ENCODE results near the gene MCUR1.
"Not testable (repeated sequence)": the region's sequence is repeated elsewhere in the genome, so short reads cannot be mapped to it uniquely, and the experiment has no call there.

Gene MCUR1

GRCh38 chr6:13831615-13832014 lies 17.3 kb upstream of the MCUR1 start:
- CTCF ChIA-PET, result no interaction called here
- DNase-seq (ENCODE audit: extremely low spot score), result no peak
- TF ChIP-seq CTBP1 (IDR thresholded peaks at IDR 0.05; ENCODE audit: borderline replicate concordance), result no peak
- no peak for TF ChIP-seq NFRKB (IDR thresholded peaks at IDR 0.05)
- no peak for TF ChIP-seq FOXA1 (IDR thresholded peaks at IDR 0.05)
- TF ChIP-seq ELF4 (IDR thresholded peaks at IDR 0.05), result no peak
- no peak for TF ChIP-seq BHLHE40 (IDR thresholded peaks at IDR 0.05; ENCODE audit: borderline replicate concordance)
- TF ChIP-seq SP1 (IDR thresholded peaks at IDR 0.05), result no peak
- no peak for TF ChIP-seq ARNT (IDR thresholded peaks at IDR 0.05)
- TF ChIP-seq FOXM1 (IDR thresholded peaks at IDR 0.05; ENCODE audit: borderline replicate concordance), result no peak
- no peak for TF ChIP-seq TARDBP (IDR thresholded peaks at IDR 0.05)
- TF ChIP-seq PKNOX1 (IDR thresholded peaks at IDR 0.05), result no peak
- TF ChIP-seq LEF1 (IDR thresholded peaks at IDR 0.05; ENCODE audit: borderline replicate concordance), result no peak
- no peak for TF ChIP-seq SUZ12 (IDR thresholded peaks at IDR 0.05)
- TF ChIP-seq L3MBTL2 (conservative IDR thresholded peaks at IDR 0.05), result no peak
- TF ChIP-seq HDGF (IDR thresholded peaks at IDR 0.05; ENCODE audit: borderline replicate concordance), result no peak
- TF ChIP-seq ZNF384 (IDR thresholded peaks at IDR 0.05), result no peak
- no peak for TF ChIP-seq FOXK2 (IDR thresholded peaks at IDR 0.05)
- POLR2A ChIA-PET, result no interaction called here

DNA sequence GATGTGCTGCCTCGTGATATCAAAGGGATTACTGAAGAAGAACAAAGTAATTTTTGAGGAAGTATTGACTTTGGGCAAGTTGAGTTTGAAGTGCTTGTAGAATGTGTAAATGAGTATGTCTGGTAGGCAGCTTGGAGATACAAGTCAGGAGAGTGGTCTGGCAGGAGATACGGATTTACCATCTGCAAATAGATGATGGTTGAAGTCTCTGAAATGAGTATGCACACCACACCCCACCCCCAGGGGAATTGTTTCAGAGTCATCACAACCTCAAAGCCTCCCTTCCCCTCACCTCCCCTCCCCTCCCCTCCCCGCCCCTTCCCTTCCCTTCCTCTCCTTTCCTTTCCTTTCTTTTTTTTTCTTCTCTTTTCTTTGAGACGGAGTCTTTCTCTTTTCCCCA lies 16.4 kb upstream of the MCUR1 start:
- TF ChIP-seq ARNT (IDR thresholded peaks at IDR 0.05), result no peak
- TF ChIP-seq HDGF (IDR thresholded peaks at IDR 0.05; ENCODE audit: borderline replicate concordance), result no peak
- no peak for TF ChIP-seq ZNF384 (IDR thresholded peaks at IDR 0.05)
- no peak for TF ChIP-seq SP1 (IDR thresholded peaks at IDR 0.05)
- TF ChIP-seq FOXM1 (IDR thresholded peaks at IDR 0.05; ENCODE audit: borderline replicate concordance), result no peak
- TF ChIP-seq SUZ12 (IDR thresholded peaks at IDR 0.05), result no peak
- no peak for TF ChIP-seq FOXK2 (IDR thresholded peaks at IDR 0.05)
- TF ChIP-seq FOXA1 (IDR thresholded peaks at IDR 0.05), result no peak
- TF ChIP-seq LEF1 (IDR thresholded peaks at IDR 0.05; ENCODE audit: borderline replicate concordance), result no peak
- TF ChIP-seq L3MBTL2 (conservative IDR thresholded peaks at IDR 0.05), result no peak
- ChIA-PET CTCF (no interaction called here), POLR2A (no interaction called here)
- DNase-seq (ENCODE audit: extremely low spot score), result no peak

DNA sequence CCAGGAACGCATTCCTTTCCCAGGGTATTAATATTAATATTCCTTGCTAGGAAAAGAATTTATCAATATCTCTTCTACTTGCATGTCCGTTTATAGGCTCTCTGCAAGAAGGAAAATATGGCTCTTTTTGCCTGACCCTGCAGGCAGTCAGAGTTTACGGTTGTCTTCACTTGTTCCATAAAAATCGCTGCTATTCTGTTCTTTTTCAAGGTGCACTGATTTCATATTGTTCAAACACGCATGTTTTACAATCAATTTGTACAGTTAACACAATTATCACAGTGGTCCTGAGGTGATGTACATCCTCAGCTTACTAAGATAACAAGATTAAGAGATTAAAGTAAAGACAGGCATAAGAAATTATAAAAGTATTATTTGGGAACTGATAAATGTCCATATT lies 15.1 kb upstream of the MCUR1 start:
- CTCF ChIA-PET; POLR2A ChIA-PET; DNase-seq (ENCODE audit: extremely low spot score): not testable (repeated sequence)

DNA sequence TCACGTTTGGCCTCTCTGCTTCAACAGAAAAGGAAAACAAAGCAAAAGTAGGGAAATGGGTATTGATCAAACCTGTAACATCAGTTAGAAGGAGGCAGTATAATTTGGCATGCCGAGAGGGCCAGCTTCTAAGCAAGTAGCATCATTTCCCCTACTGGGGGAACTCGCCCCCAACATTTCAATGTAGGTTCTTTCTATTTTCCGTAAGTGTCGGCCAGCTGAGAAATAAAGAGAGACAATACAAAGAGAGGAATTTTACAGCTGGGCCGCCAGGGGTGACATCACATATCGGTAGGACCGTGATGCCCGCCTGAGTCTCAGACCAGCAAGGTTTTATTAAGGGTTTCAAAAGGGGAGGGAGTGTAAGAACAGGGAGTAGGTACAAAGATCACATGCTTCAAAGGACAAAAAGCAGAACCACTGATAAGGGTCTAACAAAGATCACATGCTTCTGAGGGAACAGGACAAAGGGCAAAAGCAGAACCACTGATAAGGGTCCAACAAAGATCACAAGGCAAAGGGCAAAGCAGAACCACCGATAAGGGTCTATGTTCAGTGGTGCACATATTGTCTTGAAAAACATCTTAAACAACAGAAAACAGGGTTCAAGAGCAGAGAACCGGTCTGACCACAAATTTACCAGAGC lies 14.4 kb upstream of the MCUR1 start:
- CTCF ChIA-PET; DNase-seq (ENCODE audit: extremely low spot score): not testable (repeated sequence)
- POLR2A ChIA-PET, result interaction anchor here (1.0 kb wide), 1 partner anchor 15 kb away, joined by 5 read pairs; the partner anchor contains the start of gene MCUR1

- CTCF ChIA-PET, result no interaction called here
- no peak for DNase-seq (ENCODE audit: extremely low spot score)
- POLR2A ChIA-PET, result no interaction called here
- TF ChIP-seq ARNT (IDR thresholded peaks at IDR 0.05) (no peak), ZNF384 (IDR thresholded peaks at IDR 0.05) (no peak), L3MBTL2 (conservative IDR thresholded peaks at IDR 0.05) (no peak), LEF1 (IDR thresholded peaks at IDR 0.05; ENCODE audit: borderline replicate concordance) (no peak), NFRKB (IDR thresholded peaks at IDR 0.05) (no peak)
Measured at GRCh38 chr6:13827032-13827431, 12.7 kb upstream of the MCUR1 start.

DNA sequence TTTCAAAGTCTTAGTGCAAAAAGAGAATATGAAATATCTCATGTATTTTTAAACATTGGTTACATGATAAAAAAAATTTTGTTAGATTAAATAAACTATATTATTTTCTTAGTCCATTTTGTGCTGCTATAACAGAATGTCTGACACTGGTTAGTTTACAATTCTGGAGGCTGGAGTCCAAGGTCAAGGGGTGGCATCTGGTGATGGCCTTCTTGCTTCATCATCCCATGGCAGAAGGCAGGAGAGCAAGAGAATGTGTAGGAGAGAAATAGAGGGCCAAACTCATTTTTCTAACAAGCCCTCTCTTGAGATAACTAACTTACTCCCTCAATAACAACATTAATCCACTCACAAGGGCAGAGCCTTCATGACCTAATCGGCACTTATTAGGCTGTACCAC lies 11.5 kb upstream of the MCUR1 start:
- DNase-seq (ENCODE audit: extremely low spot score), result no peak
- ChIA-PET POLR2A (no interaction called here), CTCF (no interaction called here)
- TF ChIP-seq BHLHE40 (IDR thresholded peaks at IDR 0.05; ENCODE audit: borderline replicate concordance), result no peak
- TF ChIP-seq PKNOX1 (IDR thresholded peaks at IDR 0.05), result no peak
- TF ChIP-seq FOXA1 (IDR thresholded peaks at IDR 0.05), result no peak
- no peak for TF ChIP-seq TARDBP (IDR thresholded peaks at IDR 0.05)
- no peak for TF ChIP-seq ZNF384 (IDR thresholded peaks at IDR 0.05)
- TF ChIP-seq HDGF (IDR thresholded peaks at IDR 0.05; ENCODE audit: borderline replicate concordance), result no peak
- no peak for TF ChIP-seq FOXM1 (IDR thresholded peaks at IDR 0.05; ENCODE audit: borderline replicate concordance)
- TF ChIP-seq SUZ12 (IDR thresholded peaks at IDR 0.05), result no peak
- no peak for TF ChIP-seq ARNT (IDR thresholded peaks at IDR 0.05)
- TF ChIP-seq ELF4 (IDR thresholded peaks at IDR 0.05), result no peak
- no peak for TF ChIP-seq FOXK2 (IDR thresholded peaks at IDR 0.05)
- no peak for TF ChIP-seq LEF1 (IDR thresholded peaks at IDR 0.05; ENCODE audit: borderline replicate concordance)

- no peak for DNase-seq (ENCODE audit: extremely low spot score)
- ChIA-PET POLR2A (no interaction called here), CTCF (no interaction called here)
- TF ChIP-seq SUZ12 (IDR thresholded peaks at IDR 0.05) (no peak), NFRKB (IDR thresholded peaks at IDR 0.05) (no peak), FOXK2 (IDR thresholded peaks at IDR 0.05) (no peak), SP1 (IDR thresholded peaks at IDR 0.05) (no peak), FOXM1 (IDR thresholded peaks at IDR 0.05; ENCODE audit: borderline replicate concordance) (no peak), ZNF384 (IDR thresholded peaks at IDR 0.05) (no peak), CTBP1 (IDR thresholded peaks at IDR 0.05; ENCODE audit: borderline replicate concordance) (no peak), FOXA1 (IDR thresholded peaks at IDR 0.05) (no peak), HDGF (IDR thresholded peaks at IDR 0.05; ENCODE audit: borderline replicate concordance) (no peak), LEF1 (IDR thresholded peaks at IDR 0.05; ENCODE audit: borderline replicate concordance) (no peak), ARNT (IDR thresholded peaks at IDR 0.05) (no peak)
Measured at GRCh38 chr6:13818341-13818740, 4.0 kb upstream of the MCUR1 start.
